ENCODE data around the gene TGM2.

The TGM2 gene

DNA sequence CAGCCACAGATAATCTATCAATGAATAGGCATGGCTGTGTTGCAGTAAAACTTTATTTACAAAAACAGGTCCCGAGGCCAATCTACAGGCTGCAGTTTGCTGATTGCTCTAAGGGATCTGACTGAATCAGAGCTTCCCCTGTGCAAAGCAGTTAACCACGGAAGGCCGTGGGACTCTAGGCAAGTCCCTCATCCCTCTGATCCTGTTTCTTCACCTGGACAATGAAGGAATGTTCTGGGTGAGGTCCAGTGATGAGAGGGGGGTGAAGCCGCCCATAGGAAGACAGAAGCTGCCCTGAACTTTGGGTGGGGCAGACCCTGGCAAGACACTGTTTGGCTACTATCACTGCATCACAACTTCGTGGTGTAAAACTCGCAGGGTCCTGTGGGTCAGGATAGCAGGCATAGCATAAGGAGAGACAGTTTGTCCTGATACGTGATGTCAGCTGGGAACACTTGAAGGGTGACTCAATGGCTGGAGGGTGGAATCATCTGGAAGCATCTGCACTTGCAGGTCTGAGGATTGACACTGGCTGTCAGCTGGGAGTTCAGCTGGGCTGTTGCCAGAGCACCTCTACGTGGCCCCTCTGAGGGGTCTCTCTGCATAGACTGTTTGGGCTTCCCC is 33.3 kb upstream of the TGM2 start:
- DNase-seq: no peak

DNA sequence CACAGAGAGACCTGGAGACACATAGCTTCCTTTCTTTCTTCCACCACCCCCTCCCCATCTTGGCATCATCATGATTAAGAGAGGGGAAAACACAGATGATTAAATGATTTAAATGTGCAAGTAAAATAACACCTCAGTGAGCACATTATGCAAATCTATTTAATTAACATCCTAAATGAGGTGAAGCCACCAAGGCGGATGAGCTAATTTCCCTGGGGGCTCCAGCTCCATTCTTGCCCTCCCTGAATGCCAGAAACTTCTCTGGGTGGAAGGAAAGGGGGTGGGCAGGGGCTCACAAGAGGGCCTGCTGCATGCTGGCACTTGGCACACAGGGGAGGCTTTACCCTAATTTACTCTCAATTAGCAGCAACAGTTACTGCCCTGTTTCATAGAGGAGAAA is 32.5 kb upstream of the TGM2 start:
- DNase-seq: no peak

GRCh38 chr20:38197217-38197616 is 32.1 kb upstream of the TGM2 start:
- DNase-seq: no peak

GRCh38 chr20:38196592-38196991 is 31.5 kb upstream of the TGM2 start:
- no peak for DNase-seq

- DNase-seq: no peak
Observed at GRCh38 chr20:38196076-38196475, 31.0 kb upstream of the TGM2 start.

- no peak for DNase-seq
Observed at GRCh38 chr20:38195521-38195920, 30.5 kb upstream of the TGM2 start.

DNA sequence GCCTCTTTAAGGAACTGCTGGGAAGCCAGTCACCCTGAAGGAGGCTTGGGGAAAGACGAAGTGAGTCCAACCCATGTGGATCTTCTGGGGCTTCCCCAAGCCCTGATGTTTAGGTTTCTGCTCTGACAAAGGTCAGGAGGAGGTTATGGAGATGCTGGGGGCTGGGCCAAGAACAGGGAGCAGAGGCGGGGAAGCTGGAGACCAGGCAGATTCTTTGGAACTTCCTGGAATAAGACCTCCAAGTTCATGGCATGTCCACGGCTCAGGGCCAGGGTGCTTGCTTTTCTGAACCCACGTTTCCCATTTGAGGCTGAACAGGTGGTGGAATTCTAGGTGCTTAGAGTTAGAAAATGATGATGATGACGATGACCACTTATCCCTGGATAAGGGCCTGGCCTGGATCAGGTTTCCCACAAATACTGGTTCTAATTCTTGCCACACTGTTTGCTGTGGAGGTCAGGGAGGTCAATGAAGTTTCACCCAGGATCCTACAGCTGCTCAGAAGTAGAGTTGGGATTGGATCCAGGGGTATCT is 30.0 kb upstream of the TGM2 start:
- DNase-seq: no peak

- DNase-seq: no peak
Observed at GRCh38 chr20:38193586-38194105, 28.6 kb upstream of the TGM2 start.

DNA sequence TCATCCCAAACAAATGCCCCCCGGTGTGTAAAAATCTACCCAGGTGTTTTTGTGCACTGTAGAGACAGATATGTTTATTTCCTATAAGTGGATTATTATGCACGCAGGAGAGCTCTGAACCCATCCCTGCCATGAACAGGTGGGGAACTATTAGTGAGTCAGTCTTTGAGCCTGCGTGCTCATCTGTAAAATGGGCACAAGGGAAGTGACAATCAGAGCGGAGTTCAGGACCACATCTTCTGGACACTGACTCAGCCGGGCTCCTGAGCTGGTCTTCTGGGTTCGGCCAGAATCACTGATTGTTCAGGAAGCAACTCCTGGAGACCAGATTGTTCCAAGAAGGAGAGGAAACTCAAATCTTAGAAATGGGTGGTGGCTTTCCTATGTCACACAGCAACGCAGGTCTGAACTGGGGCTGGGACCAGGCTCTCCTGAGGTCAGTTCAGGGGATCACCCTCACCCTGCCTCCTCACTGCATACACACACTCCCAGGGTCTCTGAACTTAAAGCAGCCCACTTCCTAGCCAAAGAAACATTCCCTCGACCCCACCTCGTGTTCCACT is 27.3 kb upstream of the TGM2 start:
- DNase-seq: no peak

DNA sequence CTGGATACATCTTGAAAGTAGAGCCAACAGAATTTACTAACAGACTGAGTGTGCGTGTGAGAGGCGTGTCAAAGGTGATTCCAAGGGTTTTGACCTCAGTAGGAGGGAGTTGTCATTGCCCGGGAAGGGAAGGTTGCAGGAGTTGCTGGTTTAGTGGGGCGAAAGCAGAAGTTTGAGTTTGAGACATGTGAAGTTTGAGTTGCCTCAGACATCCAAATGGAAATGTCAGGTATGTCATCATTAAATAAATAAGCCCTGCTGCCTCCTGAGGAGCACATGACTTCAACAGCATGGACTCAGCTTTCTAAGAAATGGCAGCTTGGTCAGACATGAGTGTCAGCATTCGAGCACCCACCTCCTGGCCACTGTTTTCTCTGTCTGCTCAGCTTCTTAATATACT is 26.6 kb upstream of the TGM2 start:
- DNase-seq: no peak

DNA sequence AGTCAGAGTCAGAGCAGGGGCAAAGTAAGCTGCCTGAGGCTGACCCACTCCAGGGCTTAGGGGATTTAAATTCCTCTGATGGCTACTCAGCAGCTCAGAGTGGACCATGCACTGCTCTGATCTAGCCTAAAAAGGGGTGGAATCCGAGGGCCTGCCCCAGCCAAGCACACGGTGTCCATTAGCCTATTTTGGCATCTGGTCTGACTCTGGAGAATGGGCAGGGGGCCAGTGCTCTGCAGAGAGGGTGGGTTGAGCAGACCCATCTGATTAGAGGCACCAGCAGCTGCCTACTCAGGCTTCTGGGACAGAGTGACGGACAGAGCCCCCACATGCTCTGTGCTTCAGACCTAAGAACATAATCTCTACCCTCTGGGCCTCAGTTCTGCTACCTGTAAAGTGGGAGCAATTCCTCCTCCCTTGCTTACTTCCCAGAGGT is 25.9 kb upstream of the TGM2 start:
- peak; percentile 29 for DNase-seq

- no peak for DNase-seq
Observed at GRCh38 chr20:38190166-38190565, 25.1 kb upstream of the TGM2 start.

- DNase-seq: peak; percentile 90
Observed at GRCh38 chr20:38187517-38187916, 22.4 kb upstream of the TGM2 start.

GRCh38 chr20:38186788-38187221 is 21.7 kb upstream of the TGM2 start:
- peak; percentile 72 for DNase-seq

DNA sequence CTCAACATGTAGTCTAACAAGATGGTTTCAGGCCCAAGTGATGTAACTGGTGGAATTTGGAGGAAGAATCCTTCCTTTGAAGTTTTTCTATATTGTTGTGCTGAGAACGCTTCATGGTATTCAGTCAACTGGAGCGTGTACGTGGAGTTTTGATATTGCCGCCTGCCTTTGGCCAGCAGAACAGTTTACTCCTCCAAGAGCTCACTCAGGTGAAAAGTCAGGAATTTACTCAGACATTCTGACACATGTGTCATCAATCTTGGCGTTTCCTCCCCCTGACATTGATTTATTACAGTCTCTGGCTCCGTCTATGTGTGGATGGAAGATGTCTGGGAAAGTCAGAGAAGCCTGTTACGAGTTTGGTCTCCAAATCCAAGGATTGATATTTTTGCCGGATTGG is 19.0 kb upstream of the TGM2 start:
- DNase-seq: no peak

GRCh38 chr20:38181971-38182370 is 16.9 kb upstream of the TGM2 start:
- DNase-seq: no peak

GRCh38 chr20:38181207-38181801 is 16.2 kb upstream of the TGM2 start:
- no peak for DNase-seq

DNA sequence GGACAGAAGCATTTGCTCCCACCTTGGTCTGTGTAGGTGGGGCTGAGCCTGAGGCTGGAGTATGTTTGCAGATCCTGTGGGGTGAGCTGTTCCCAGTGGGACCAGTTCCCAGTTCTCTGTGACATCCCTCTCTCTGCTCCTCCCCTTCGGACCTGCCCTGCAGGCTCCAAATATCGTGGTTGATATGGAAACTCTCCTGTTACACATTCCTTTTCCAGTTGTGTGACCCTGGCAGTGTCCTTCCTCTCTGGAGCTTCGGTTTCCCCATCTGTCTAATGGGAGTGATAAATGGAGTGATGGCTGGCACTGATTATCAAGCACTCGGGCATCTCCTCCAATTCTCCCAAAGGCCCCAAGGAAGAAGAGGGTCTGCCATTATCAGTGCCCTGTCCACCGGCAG is 15.7 kb upstream of the TGM2 start:
- DNase-seq: no peak

- DNase-seq: no peak
Observed at GRCh38 chr20:38179846-38180245, 14.8 kb upstream of the TGM2 start.

GRCh38 chr20:38178581-38178980 is 13.5 kb upstream of the TGM2 start:
- DNase-seq: peak; percentile 84

GRCh38 chr20:38178065-38178491 is 13.0 kb upstream of the TGM2 start:
- DNase-seq: no peak

- peak; percentile 17 for DNase-seq
Observed at GRCh38 chr20:38177201-38177600, 12.1 kb upstream of the TGM2 start.

DNA sequence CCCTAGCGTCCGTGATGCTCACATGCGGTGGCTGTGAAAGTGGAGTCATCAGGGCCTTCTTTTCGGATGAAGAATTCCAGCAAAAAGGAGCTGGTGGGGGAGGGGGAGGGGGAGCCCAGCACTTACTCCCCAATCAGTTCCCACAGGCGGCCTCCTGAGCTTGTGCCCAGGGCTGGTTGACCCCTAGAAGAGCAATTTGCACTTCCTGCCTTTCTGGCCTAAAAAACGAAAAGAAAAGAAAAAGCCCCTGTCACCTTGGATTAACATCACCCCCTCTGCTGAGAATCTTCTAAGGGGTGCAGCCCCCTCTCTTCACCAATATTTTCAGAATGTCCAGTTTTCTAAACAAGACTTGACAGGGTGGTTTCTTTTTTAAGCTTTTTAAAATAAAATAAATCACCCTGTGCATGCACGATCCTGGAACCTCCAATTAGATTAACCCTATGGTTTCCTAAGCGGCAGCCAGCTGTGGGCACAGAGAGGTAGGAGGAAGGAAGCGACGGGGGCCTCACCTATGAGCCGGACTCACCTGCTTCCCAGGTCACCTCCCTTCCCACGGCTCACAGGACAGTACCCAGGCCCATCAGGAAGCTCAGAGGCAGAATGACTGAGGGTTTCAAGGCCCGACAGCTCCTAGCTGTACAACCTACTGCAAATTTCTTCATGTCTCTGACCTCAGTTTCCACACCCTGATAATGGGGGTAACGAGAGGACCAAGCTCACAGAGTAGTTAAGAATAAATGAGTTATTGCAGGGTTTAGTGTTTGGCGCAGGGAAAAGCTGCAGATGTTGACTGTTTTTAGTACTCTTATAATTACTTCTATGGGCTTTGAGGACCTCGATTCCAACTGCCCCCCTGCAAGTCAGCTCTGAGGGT is 10.5 kb upstream of the TGM2 start:
- DNase-seq: peak; percentile 72

Measured in NCI-H82 (cell line).